Breast epithelium (tissue), 4 donors: ENCODE results near the gene SLC12A2. TPM values are rescaled to one million over a fixed set of nuclear protein-coding genes. Genes with fewer than 3 reads are reported as not detected.

ENCODE experiments used
- DNase-seq, 2 donors: peaks; one replicate each; pipeline ENCODE4 v3.0.0-alpha.2; 2019; ENCODE audit warnings: low spot score in 2 of 2
- H3K27ac ChIP-seq, 2 donors: fragments of 200-600 bp; sonication (generic) in 1 of 2; one replicate each; pipeline ENCODE4 v1.5.1; 2016 to 2019; ENCODE audit warnings: mild to moderate bottlenecking in 1 of 2
- H3K27me3 ChIP-seq, 2 donors: fragments of 200-600 bp; sonication (generic) in 1 of 2; one replicate each; pipeline versions ENCODE4 v1.5.1 to v1.6.0; 2017 to 2019; ENCODE audit warnings: control low read depth in 1 of 2, mild to moderate bottlenecking in 1 of 2
- H3K36me3 ChIP-seq: fragments of 200-600 bp; one replicate; pipeline ENCODE4 v1.5.1; 2019
- H3K4me1 ChIP-seq, 2 donors: fragments of 200-600 bp; sonication (generic); one replicate each; pipeline ENCODE4 v1.5.1; 2016 to 2019; ENCODE audit warnings: control low read depth in 1 of 2
- H3K4me3 ChIP-seq, 3 donors: fragments of 200-600 bp; sonication (generic); 1 replicate in 2 of 3; 2 replicates in 1 of 3; pipeline ENCODE4 v1.5.1; 2016 to 2019; ENCODE audit warnings: mild to moderate bottlenecking in 3 of 3, moderate library complexity in 2 of 3
- H3K9me3 ChIP-seq, 2 donors: fragments of 200-600 bp; sonication (generic) in 1 of 2; one replicate each; pipeline ENCODE4 v1.5.1; 2016 to 2019; ENCODE audit warnings: control low read depth in 1 of 2
- CTCF ChIP-seq, 3 donors: fragments of 450-650 bp; IDR thresholded peaks; one replicate each; pipeline ENCODE4 v1.5.1; 2016 to 2017; ENCODE audit warnings: antibody characterized with exemption in 3 of 3, mild to moderate bottlenecking in 3 of 3, moderate library complexity in 3 of 3
- POLR2A ChIP-seq: fragments of 450-650 bp; IDR thresholded peaks from one replicate; pipeline ENCODE4 v1.6.1; 2016; ENCODE audit warnings: antibody characterized with exemption, mild to moderate bottlenecking, moderate library complexity
- POLR2AphosphoS5 ChIP-seq, 3 donors: sonication (generic); formaldehyde crosslinking; IDR thresholded peaks; one replicate each; pipeline ENCODE4 v1.6.1; 2017; ENCODE audit warnings: antibody characterized with exemption in 3 of 3
- intact Hi-C: fragments of 100-400 bp; cut with DNase I; formaldehyde crosslinking; loops from one replicate; pipeline ENCODE4 v1.15.1; 2023; ENCODE audit warnings: low total_unique reads
- total RNA-seq, 3 donors: library from RNA; depleted of rRNA; stranded (reverse); fragments of >200 nt; gene quantifications; one replicate each; pipeline ENCODE4 v1.1.0, GENCODE V29; 2016

SLC12A2 gene
- total RNA-seq = 100 to 1,000 TPM in 1 of 3 donors, 10 to 100 TPM in 2; 23.7 to 204 (median 70.1) TPM

GRCh38 chr5:128083033-128083810 is at the start of gene SLC12A2:
TSS of gene SLC12A2 (plus strand) at chr5:128083766. CDS start at chr5:128083955, 189 bp downstream.
- Histone ChIP-seq H3K27me3 (no peaks in the 10 kb centered on the region), H3K4me3 (peak within 1 kb of the TSS; percentile 78 to 96 (median 91)), H3K9me3 (no peaks in the 10 kb centered on the region), H3K4me1 (peaks cover 0 to 5% of the 10 kb centered on the region in 2 donors), H3K27ac (peak within 1 kb of the TSS; percentile 96 to 98), H3K36me3 (no peaks in the 10 kb centered on the region)
- intact Hi-C loops = no loop called here
- DNase-seq = peak; percentile 81 to 86
- TF ChIP-seq POLR2AphosphoS5 (IDR thresholded peaks at IDR 0.05) = peak; percentile 65 to 77 (median 71)
- TF ChIP-seq POLR2A = no peak
- no peak for TF ChIP-seq CTCF (IDR thresholded peaks at IDR 0.05)

GRCh38 chr5:128035689-128036088 is 47.9 kb upstream of the SLC12A2 start:
- H3K4me3 ChIP-seq = no peak overlapping the region
- intact Hi-C loops = no loop called here
- H3K27ac ChIP-seq = no peak overlapping the region
- no peak for TF ChIP-seq CTCF (IDR thresholded peaks at IDR 0.05)
- TF ChIP-seq POLR2AphosphoS5 (IDR thresholded peaks at IDR 0.05) = no peak
- no peak for TF ChIP-seq POLR2A
- H3K9me3 ChIP-seq = peaks cover 0 to 5% of the 10 kb centered on the region in 2 donors
- H3K27me3 ChIP-seq = no peaks in the 10 kb centered on the region
- no peaks in the 10 kb centered on the region for H3K36me3 ChIP-seq
- H3K4me1 ChIP-seq = no peaks in the 10 kb centered on the region
- no peak for DNase-seq

- no peaks in the 10 kb centered on the region for H3K4me1 ChIP-seq
- intact Hi-C loops = no loop called here
- H3K4me3 ChIP-seq = no peak overlapping the region
- DNase-seq = no peak
- H3K27me3 ChIP-seq = no peaks in the 10 kb centered on the region
- TF ChIP-seq POLR2A (no peak), POLR2AphosphoS5 (IDR thresholded peaks at IDR 0.05) (no peak), CTCF (IDR thresholded peaks at IDR 0.05) (no peak)
- no peaks in the 10 kb centered on the region for H3K36me3 ChIP-seq
- peaks cover 0 to 5% of the 10 kb centered on the region in 2 donors for H3K9me3 ChIP-seq
- no peak overlapping the region for H3K27ac ChIP-seq
Observed at GRCh38 chr5:128036950-128037349, 46.6 kb upstream of the SLC12A2 start.

- intact Hi-C loops = no loop called here
- Histone ChIP-seq H3K36me3 (no peaks in the 10 kb centered on the region), H3K4me1 (no peaks in the 10 kb centered on the region), H3K9me3 (no peaks in the 10 kb centered on the region), H3K27ac (no peak overlapping the region), H3K4me3 (no peak overlapping the region), H3K27me3 (no peaks in the 10 kb centered on the region)
- TF ChIP-seq POLR2A = no peak
- no peak for TF ChIP-seq CTCF (IDR thresholded peaks at IDR 0.05)
- TF ChIP-seq POLR2AphosphoS5 (IDR thresholded peaks at IDR 0.05) = no peak
- DNase-seq = no peak
Observed at GRCh38 chr5:128038643-128039042, 44.9 kb upstream of the SLC12A2 start.

- H3K4me3 ChIP-seq = no peak overlapping the region
- no peaks in the 10 kb centered on the region for H3K36me3 ChIP-seq
- intact Hi-C loops = no loop called here
- H3K4me1 ChIP-seq = no peaks in the 10 kb centered on the region
- H3K9me3 ChIP-seq = no peaks in the 10 kb centered on the region
- no peak overlapping the region for H3K27ac ChIP-seq
- no peak for DNase-seq
- no peaks in the 10 kb centered on the region for H3K27me3 ChIP-seq
- TF ChIP-seq POLR2A = no peak
- no peak for TF ChIP-seq CTCF (IDR thresholded peaks at IDR 0.05)
- no peak for TF ChIP-seq POLR2AphosphoS5 (IDR thresholded peaks at IDR 0.05)
Observed at GRCh38 chr5:128040927-128041326, 42.6 kb upstream of the SLC12A2 start.
